ENCODE data around the gene MADD. TPM values are rescaled to one million over a fixed set of nuclear protein-coding genes. Genes with fewer than 3 reads are reported as not detected.

Gene MADD
- total and polyA plus RNA-seq, 3 donors from 2014 or later = 87.8 to 118 (median 103) TPM

- Histone ChIP-seq H3K27ac (no peak overlapping the region), H3K4me3 (no peak overlapping the region), H3K9me3 (no peaks in the 10 kb centered on the region), H3K27me3 (no peaks in the 10 kb centered on the region), H3K4me1 (no peaks in the 10 kb centered on the region), H3K36me3 (ENCODE audit: low read depth, missing control alignments) (no peaks in the 10 kb centered on the region)
- no peak for DNase-seq
- TF ChIP-seq POLR2A (IDR thresholded peaks at IDR 0.05) (no peak), CTCF (IDR thresholded peaks at IDR 0.05) (no peak)
- WGBS, 2 donors = 89 to 91% methylated on average over 1 of the region's 1 CpG
- intact Hi-C loops (cut with DNase I; ENCODE audit: low total_unique reads) = no loop called here
Observed at GRCh38 chr11:47366020-47366490, 96.1 kb downstream of the MADD start.

- H3K9me3 ChIP-seq = no peaks in the 10 kb centered on the region
- no peaks in the 10 kb centered on the region for H3K4me1 ChIP-seq
- no peaks in the 10 kb centered on the region for H3K36me3 ChIP-seq (ENCODE audit: low read depth, missing control alignments)
- peak overlapping the region in 1 of 2 donors; percentile 78 for H3K27ac ChIP-seq
- 46 to 57% methylated on average over 3 of the region's 3 CpGs for WGBS, 2 donors
- DNase-seq = no peak
- no peak overlapping the region for H3K4me3 ChIP-seq
- intact Hi-C loops (cut with DNase I; ENCODE audit: low total_unique reads) = loop anchor here (10.0 kb wide), 1 partner anchor 85 kb away; no protein-coding TSS in a partner anchor
- TF ChIP-seq POLR2A (IDR thresholded peaks at IDR 0.05) = no peak
- TF ChIP-seq CTCF (IDR thresholded peaks at IDR 0.05) = no peak
- no peaks in the 10 kb centered on the region for H3K27me3 ChIP-seq
Observed at GRCh38 chr11:47369676-47370075, 99.7 kb downstream of the MADD start.

- 83 to 86% methylated on average over 7 of the region's 7 CpGs for WGBS, 2 donors
- Histone ChIP-seq H3K27me3 (no peaks in the 10 kb centered on the region), H3K4me1 (no peaks in the 10 kb centered on the region), H3K27ac (no peak overlapping the region), H3K9me3 (no peaks in the 10 kb centered on the region), H3K4me3 (no peak overlapping the region), H3K36me3 (ENCODE audit: low read depth, missing control alignments) (no peaks in the 10 kb centered on the region)
- DNase-seq = no peak
- TF ChIP-seq CTCF (IDR thresholded peaks at IDR 0.05) = no peak
- TF ChIP-seq POLR2A (IDR thresholded peaks at IDR 0.05) = no peak
- intact Hi-C loops (cut with DNase I; ENCODE audit: low total_unique reads) = loop anchor here (10.0 kb wide), 1 partner anchor 82 kb away; no protein-coding TSS in a partner anchor
Observed at GRCh38 chr11:47372422-47372821, 102.5 kb downstream of the MADD start.

GRCh38 chr11:47373876-47374719, 104.2 kb downstream of the MADD start:
- no peak overlapping the region for H3K27ac ChIP-seq
- intact Hi-C loops (cut with DNase I; ENCODE audit: low total_unique reads) = loop anchor here (10.0 kb wide), 1 partner anchor 81 kb away; no protein-coding TSS in a partner anchor
- H3K4me3 ChIP-seq = no peak overlapping the region
- TF ChIP-seq POLR2A (IDR thresholded peaks at IDR 0.05) (no peak), CTCF (IDR thresholded peaks at IDR 0.05) (peak; percentile 78 to 89 (median 88))
- no peaks in the 10 kb centered on the region for H3K9me3 ChIP-seq
- H3K36me3 ChIP-seq (ENCODE audit: low read depth, missing control alignments) = no peaks in the 10 kb centered on the region
- no peaks in the 10 kb centered on the region for H3K4me1 ChIP-seq
- H3K27me3 ChIP-seq = no peaks in the 10 kb centered on the region
- 43 to 58% methylated on average over 13 to 19 of the region's 19 CpGs for WGBS, 2 donors
- peak; percentile 89 for DNase-seq
